NCI-H128 (cell line): ENCODE results near the gene CCDC38.

Source experiments
- DNase-seq: peaks from one replicate; lab custom pipeline; 2025; ENCODE audit not compliant: unreplicated experiment; lab: John Stamatoyannopoulos, UW

The CCDC38 gene

GRCh38 chr12:95962222-95962621 lies 19.8 kb upstream of the CCDC38 start:
- no peak for DNase-seq

- DNase-seq, result no peak
Observed at GRCh38 chr12:95960241-95960640, 17.8 kb upstream of the CCDC38 start.

DNA sequence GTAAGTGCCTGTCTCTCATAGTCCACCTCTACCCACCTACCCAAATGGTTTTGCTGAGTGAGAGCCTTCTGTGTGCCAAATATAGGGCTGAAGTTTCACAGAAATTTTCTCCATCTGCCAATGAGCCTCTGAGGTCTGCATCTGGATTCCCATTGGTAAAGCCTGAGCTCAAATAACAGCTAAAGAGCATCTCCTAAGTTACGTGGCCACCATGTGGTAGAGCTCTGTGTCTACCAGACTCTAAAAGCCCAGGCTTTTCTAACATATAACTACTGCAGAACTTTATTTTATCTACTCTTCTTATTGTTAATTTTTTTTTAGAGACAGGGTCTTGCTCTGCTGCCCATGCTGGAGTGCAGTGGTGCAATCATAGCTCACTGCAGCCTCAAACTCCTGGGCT lies 16.7 kb upstream of the CCDC38 start:
- no peak for DNase-seq

DNA sequence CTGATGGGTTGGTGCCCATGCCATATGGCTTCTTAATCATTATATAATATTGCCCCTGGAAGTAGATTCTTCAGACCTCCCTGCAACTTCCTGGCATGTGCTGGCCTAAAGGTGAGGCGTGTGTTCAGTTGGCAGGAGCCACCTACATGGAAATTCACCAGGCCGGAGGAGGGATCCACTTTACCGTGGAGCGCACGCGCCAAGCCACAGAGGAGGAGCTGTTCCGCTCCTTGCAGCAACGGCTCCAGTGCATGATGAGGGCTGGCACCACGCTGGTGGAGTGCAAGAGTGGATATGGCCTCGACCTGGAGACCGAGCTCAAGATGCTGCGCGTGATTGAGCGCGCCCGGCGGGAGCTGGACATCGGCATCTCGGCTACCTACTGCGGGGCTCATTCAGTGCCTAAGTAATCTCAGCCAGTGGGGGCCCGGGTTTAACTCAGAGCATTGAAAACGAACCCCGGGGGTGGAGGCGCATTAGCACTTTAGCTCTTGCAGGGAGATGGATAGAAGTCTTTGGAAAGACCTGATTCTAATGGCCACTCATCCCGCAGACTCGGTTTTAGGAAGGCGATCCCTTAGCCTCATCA lies 14.2 kb upstream of the CCDC38 start:
- DNase-seq, result no peak

GRCh38 chr12:95955549-95956159 lies 13.2 kb upstream of the CCDC38 start:
- no peak for DNase-seq

GRCh38 chr12:95953000-95953399 lies 10.6 kb upstream of the CCDC38 start:
- no peak for DNase-seq

DNA sequence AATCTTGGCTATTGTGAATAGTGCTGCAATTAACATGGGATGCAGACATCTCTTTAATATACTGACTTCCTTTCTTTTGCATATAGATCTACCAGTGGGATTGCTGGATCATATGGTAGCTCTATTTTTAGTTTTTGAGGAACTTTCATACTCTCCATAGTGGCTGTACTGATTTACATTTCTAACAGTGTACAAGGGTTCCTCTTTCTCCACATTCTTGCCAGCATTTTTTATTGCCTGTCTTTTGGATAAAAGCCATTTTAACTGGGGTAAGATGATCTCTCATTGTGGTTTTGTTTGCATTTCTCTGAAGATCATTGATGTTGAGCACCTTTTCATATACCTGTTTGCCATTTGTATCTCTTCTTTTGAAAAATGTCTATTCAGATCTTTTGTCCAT lies 9.1 kb upstream of the CCDC38 start:
- no peak for DNase-seq

- no peak for DNase-seq
Observed at GRCh38 chr12:95949477-95950206, 7.2 kb upstream of the CCDC38 start.

- no peak for DNase-seq
Observed at GRCh38 chr12:95944108-95944704, 1.8 kb upstream of the CCDC38 start.

- no peak for DNase-seq
Observed at GRCh38 chr12:95943330-95943842, 972 bp upstream of the CCDC38 start, which contains the start of gene AMDHD1. TSS of gene AMDHD1 (plus strand) at chr12:95943331. CDS start at chr12:95943399, 68 bp downstream.

GRCh38 chr12:95942101-95942523 lies 302 bp downstream of the CCDC38 start:
- DNase-seq, result no peak

GRCh38 chr12:95940514-95940913 lies 1.9 kb downstream of the CCDC38 start:
- no peak for DNase-seq

- no peak for DNase-seq
Observed at GRCh38 chr12:95922231-95922630, 20.2 kb downstream of the CCDC38 start.

GRCh38 chr12:95919110-95919509 lies 23.3 kb downstream of the CCDC38 start:
- no peak for DNase-seq

- peak; percentile 46 for DNase-seq
Observed at GRCh38 chr12:95918194-95918993, 24.0 kb downstream of the CCDC38 start.

DNA sequence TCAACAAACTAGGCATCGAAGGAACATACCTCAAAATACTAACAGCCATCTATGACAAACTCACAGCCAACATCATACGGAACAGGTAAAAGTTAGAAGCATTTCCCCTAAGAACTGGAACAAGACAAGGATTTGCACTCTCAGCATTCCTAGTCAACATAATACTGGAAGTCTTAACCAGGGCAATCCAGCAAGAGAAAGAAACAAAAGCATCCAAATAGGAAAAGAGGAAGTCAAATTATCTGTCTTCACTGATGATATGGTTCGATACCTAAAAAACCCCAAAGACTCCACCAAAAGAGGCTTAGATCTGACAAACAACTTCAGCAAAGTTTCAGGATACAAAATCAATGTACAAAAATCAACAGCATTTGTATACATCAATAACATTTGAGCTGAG lies 32.5 kb downstream of the CCDC38 start:
- no peak for DNase-seq

- no peak for DNase-seq
Observed at GRCh38 chr12:95908573-95908972, 33.8 kb downstream of the CCDC38 start.

GRCh38 chr12:95898081-95898480 lies 44.3 kb downstream of the CCDC38 start:
- DNase-seq, result no peak

GRCh38 chr12:95896846-95897245 lies 45.6 kb downstream of the CCDC38 start:
- DNase-seq, result no peak

DNA sequence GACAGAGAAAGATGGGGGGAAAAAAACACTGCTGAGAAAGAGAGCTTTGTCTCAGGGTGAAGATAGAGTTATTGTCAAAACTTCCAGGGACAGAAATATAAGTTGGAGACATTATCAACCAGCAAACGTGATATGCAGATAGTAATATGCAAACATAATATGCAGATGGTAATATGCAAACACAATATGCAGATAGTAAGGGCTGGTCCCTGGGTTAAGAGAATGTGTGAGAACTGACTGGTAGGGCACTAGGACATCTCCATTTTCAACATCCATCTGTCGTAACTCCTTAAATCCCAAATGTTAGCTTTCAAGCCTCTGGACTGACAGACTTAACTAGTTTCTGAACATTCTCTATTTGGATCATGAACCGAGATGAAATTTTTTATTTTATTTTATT lies 51.5 kb downstream of the CCDC38 start:
- DNase-seq, result no peak

DNA sequence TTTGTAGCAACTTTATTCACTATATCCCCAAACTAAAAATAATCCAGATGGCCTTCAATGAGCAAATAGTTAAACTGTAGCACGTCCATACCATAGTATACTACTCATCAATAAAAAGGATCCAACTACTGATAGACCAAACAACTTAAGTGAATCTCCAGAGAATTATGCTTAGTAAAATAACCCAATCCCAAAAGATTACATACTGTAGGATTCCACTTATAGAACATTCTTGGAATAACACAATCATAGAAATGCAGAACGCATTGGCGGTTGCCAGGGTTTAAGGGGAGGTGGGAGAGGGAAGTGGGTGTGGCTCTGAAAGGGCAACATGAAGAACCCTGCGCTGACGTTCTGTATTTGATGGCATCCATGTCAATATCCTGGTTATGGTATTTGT lies 55.1 kb downstream of the CCDC38 start:
- DNase-seq, result no peak
